Thyroid gland (tissue), 4 donors: ENCODE data around the gene PDLIM4.

ENCODE experiments used
- CTCF ChIP-seq, 6 experiments: fragments of 200-600 bp in 3 of 6; fragments of 450-650 bp in 3 of 6; sonication (generic) in 3 of 6; IDR thresholded peaks; one replicate each; pipeline ENCODE4 v1.5.1; 2016 to 2019; ENCODE audit warnings: antibody characterized with exemption in 6 of 6, mild to moderate bottlenecking in 2 of 6, inconsistent platforms in 1 of 6, moderate library complexity in 1 of 6
- POLR2A ChIP-seq, 2 donors: fragments of 450-650 bp; IDR thresholded peaks; one replicate each; pipeline ENCODE4 v1.6.1; 2017; ENCODE audit warnings: antibody characterized with exemption in 2 of 2, mild to moderate bottlenecking in 2 of 2, moderate library complexity in 1 of 2

- TF ChIP-seq CTCF (IDR thresholded peaks at IDR 0.05) (no peak), POLR2A (IDR thresholded peaks at IDR 0.05) (no peak)
Observed at GRCh38 chr5:132229236-132229635, 28.3 kb upstream of the PDLIM4 start.
